HCT116 (cell line): ENCODE results near the gene SLC5A10. TPM values are rescaled to one million over a fixed set of nuclear protein-coding genes. Genes with fewer than 3 reads are reported as not detected.

Source experiments
- ATAC-seq: fragments of 200-7000 bp; cut with Tn5 transposase; 2 replicates; pipeline ENCODE4 v1.9.1; 2020; ENCODE audit warnings: mild to moderate bottlenecking, moderate library complexity
- BruUV-seq: library from RNA; stranded (reverse); fragments of 400-500 nt; replicated peaks from 2 replicates; lab custom pipeline; 2021; lab: Mats Ljungman, UMichigan
- CTCF ChIA-PET: fragments of 300-600 bp; sonication (Branson Sonifier 250); formaldehyde crosslinking; loops from one replicate; lab custom pipeline; 2021; ENCODE audit warnings: antibody characterized with exemption; lab: Charles Lee
- POLR2A ChIA-PET: fragments of 300-600, 350-600 bp; sonication (Branson Sonifier 250); formaldehyde crosslinking; loops from one replicate; lab custom pipeline; 2021; ENCODE audit warnings: antibody characterized with exemption; lab: Charles Lee
- RAD21 ChIA-PET, 2 experiments: fragments of 300-600 bp; sonication (Branson Sonifier 250); formaldehyde crosslinking; loops; one replicate each; lab custom pipeline; 2023; ENCODE audit warnings: low total read pairs in 2 of 2; ENCODE audit not compliant: uncharacterized antibody in 2 of 2, unreplicated experiment in 2 of 2, low non-redundant PET in 1 of 2; lab: Charles Lee
- DNase-seq: peaks from one replicate; pipeline ENCODE4 v3.0.0-alpha.2; 2010; ENCODE audit warnings: low read depth, low spot score
- H2AFZ ChIP-seq: fragments of 200-600 bp; shearing (Covaris generic), sonication (generic); 2 replicates; pipeline ENCODE4 v1.6.1; 2017; ENCODE audit warnings: low read depth, mixed run types, mixed read lengths, antibody characterized with exemption, low read length; ENCODE audit not compliant: poor library complexity, severe bottlenecking
- H3K27ac ChIP-seq: 2 replicates; pipeline ENCODE4 v1.5.1; 2012; ENCODE audit warnings: low read depth, low read length
- H3K27me3 ChIP-seq: fragments of 200-600 bp; sonication (generic); 2 replicates; pipeline ENCODE4 v1.6.1; 2016; ENCODE audit warnings: mixed run types, low read length, mixed read lengths; ENCODE audit not compliant: insufficient read depth
- H3K36me3 ChIP-seq, 2 experiments: fragments of 200-500 bp in 1 of 2; fragments of 200-600 bp in 1 of 2; sonication (Bioruptor generic) in 1 of 2; sonication (generic) in 1 of 2; 2 replicates each; pipeline versions ENCODE4 v1.5.1 to v1.6.1; 2014 to 2016; ENCODE audit warnings: low read length in 2 of 2, inconsistent platforms in 1 of 2, mixed read lengths in 1 of 2, mixed run types in 1 of 2; ENCODE audit not compliant: insufficient read depth in 2 of 2, control insufficient read depth in 1 of 2
- H3K4me1 ChIP-seq, 2 experiments: fragments of 200-600 bp in 1 of 2; sonication (generic) in 1 of 2; 2 replicates each; pipeline versions ENCODE4 v1.5.1 to v1.6.1; 2012 to 2017; ENCODE audit warnings: low read length in 2 of 2, inconsistent platforms in 1 of 2, mild to moderate bottlenecking in 1 of 2, mixed read lengths in 1 of 2, mixed run types in 1 of 2, moderate library complexity in 1 of 2; ENCODE audit not compliant: insufficient read depth in 2 of 2, control insufficient read depth in 1 of 2
- H3K4me2 ChIP-seq: fragments of 200-600 bp; sonication (generic); 2 replicates; pipeline ENCODE4 v1.6.1; 2017; ENCODE audit warnings: mixed run types, low read length, mixed read lengths
- H3K4me3 ChIP-seq, 2 experiments: fragments of 200-600 bp in 1 of 2; sonication (generic) in 1 of 2; replicated peaks in 1 of 2; 2 replicates each; pipeline ENCODE4 v1.5.1; 2011 to 2016; ENCODE audit warnings: low read length in 2 of 2, control low read depth in 1 of 2, low read depth in 1 of 2, mild to moderate bottlenecking in 1 of 2, mixed read lengths in 1 of 2, mixed run types in 1 of 2
- H3K79me2 ChIP-seq: fragments of 200-600 bp; sonication (generic); 2 replicates; pipeline ENCODE4 v1.6.1; 2017; ENCODE audit warnings: mild to moderate bottlenecking, mixed run types, low read length, moderate library complexity, mixed read lengths; ENCODE audit not compliant: insufficient read depth
- H3K9ac ChIP-seq: fragments of 200-600 bp; sonication (generic); 2 replicates; pipeline ENCODE4 v1.6.1; 2016; ENCODE audit warnings: low read length, mixed read lengths
- H3K9me2 ChIP-seq: fragments of 200-600 bp; sonication (generic), shearing (Covaris generic); 2 replicates; pipeline ENCODE4 v1.6.1; 2017; ENCODE audit warnings: mixed run types, mild to moderate bottlenecking, moderate library complexity; ENCODE audit not compliant: insufficient read depth
- H3K9me3 ChIP-seq, 2 experiments: fragments of 200-500 bp in 1 of 2; fragments of 200-600 bp in 1 of 2; sonication (Bioruptor generic) in 1 of 2; sonication (generic) in 1 of 2; 2 replicates each; pipeline ENCODE4 v1.6.1; 2014 to 2017; ENCODE audit warnings: low read length in 2 of 2, mixed read lengths in 2 of 2, inconsistent platforms in 1 of 2, low read depth in 1 of 2, mild to moderate bottlenecking in 1 of 2, mixed run types in 1 of 2, moderate library complexity in 1 of 2; ENCODE audit not compliant: control insufficient read depth in 1 of 2, insufficient read depth in 1 of 2
- H4K20me1 ChIP-seq: fragments of 200-600 bp; sonication (generic), shearing (Covaris generic); 2 replicates; pipeline ENCODE4 v1.6.1; 2017; ENCODE audit warnings: mixed run types, mild to moderate bottlenecking, moderate library complexity; ENCODE audit not compliant: insufficient read depth
- ATF3 ChIP-seq: IDR thresholded peaks from 2 replicates; pipeline ENCODE4 v1.6.1; 2012
- CBX3 ChIP-seq: IDR thresholded peaks from 2 replicates; pipeline ENCODE4 v1.6.1; 2012; ENCODE audit warnings: low read depth
- CEBPB ChIP-seq: IDR thresholded peaks from 2 replicates; pipeline ENCODE4 v1.6.1; 2012; ENCODE audit warnings: low read depth
- CTCF ChIP-seq, 3 experiments: fragments of 200-600 bp in 1 of 3; sonication (generic) in 1 of 3; IDR thresholded peaks in 2 of 3; conservative IDR thresholded peaks in 1 of 3; 2 replicates each; pipeline ENCODE4 v1.5.1; 2012 to 2017; ENCODE audit warnings: low read depth in 2 of 3, low read length in 2 of 3, antibody characterized with exemption in 1 of 3, borderline replicate concordance in 1 of 3, control low read depth in 1 of 3, mild to moderate bottlenecking in 1 of 3, mixed read lengths in 1 of 3, mixed run types in 1 of 3, moderate library complexity in 1 of 3; ENCODE audit not compliant: insufficient read depth in 1 of 3
- EGR1 ChIP-seq: IDR thresholded peaks from 2 replicates; pipeline ENCODE4 v1.6.1; 2012; ENCODE audit warnings: low read depth
- ELF1 ChIP-seq: IDR thresholded peaks from 2 replicates; pipeline ENCODE4 v1.6.1; 2012; ENCODE audit warnings: low read depth, borderline replicate concordance
- EZH2 ChIP-seq: fragments of 200-600 bp; sonication (generic); IDR thresholded peaks from 2 replicates; pipeline ENCODE4 v1.6.1; 2017; ENCODE audit warnings: antibody characterized with exemption, mixed run types
- EZH2phosphoT487 ChIP-seq: fragments of 200-600 bp; IDR thresholded peaks from 2 replicates; pipeline ENCODE4 v1.6.1; 2018; ENCODE audit warnings: antibody characterized with exemption, borderline replicate concordance
- FOSL1 ChIP-seq: IDR thresholded peaks from 2 replicates; pipeline ENCODE4 v1.6.1; 2012; ENCODE audit warnings: low read depth
- JUND ChIP-seq: IDR thresholded peaks from 2 replicates; pipeline ENCODE4 v1.6.1; 2012
- MAX ChIP-seq: IDR thresholded peaks from 2 replicates; pipeline ENCODE4 v1.6.1; 2012
- POLR2A ChIP-seq: IDR thresholded peaks from 2 replicates; pipeline ENCODE4 v1.7.0; 2011; ENCODE audit warnings: borderline replicate concordance; ENCODE audit not compliant: insufficient read depth, insufficient read length; ENCODE audit errors: extremely low read depth
- RAD21 ChIP-seq: IDR thresholded peaks from 2 replicates; pipeline ENCODE4 v1.6.1; 2012; ENCODE audit warnings: low read depth, mild to moderate bottlenecking
- REST ChIP-seq: IDR thresholded peaks from 2 replicates; pipeline ENCODE4 v1.6.1; 2012; ENCODE audit warnings: low read depth
- TCF7L2 ChIP-seq: IDR thresholded peaks from 2 replicates; pipeline ENCODE4 v1.7.0; 2011; ENCODE audit warnings: borderline replicate concordance, inconsistent platforms; ENCODE audit not compliant: insufficient read depth, insufficient read length; ENCODE audit errors: extremely low read depth
- YY1 ChIP-seq: IDR thresholded peaks from 2 replicates; pipeline ENCODE4 v1.6.1; 2011; ENCODE audit warnings: low read length, low read depth, moderate library complexity, mild to moderate bottlenecking; ENCODE audit not compliant: insufficient replicate concordance; ENCODE audit errors: extremely low read depth
- ZBTB33 ChIP-seq: IDR thresholded peaks from 2 replicates; pipeline ENCODE4 v1.6.1; 2011; ENCODE audit warnings: mild to moderate bottlenecking, low read length, moderate library complexity; ENCODE audit not compliant: insufficient replicate concordance; ENCODE audit errors: extremely low read depth
- ZFX ChIP-seq: fragments of 450-650 bp; IDR thresholded peaks from 2 replicates; pipeline ENCODE4 v1.6.1; 2017
- ZNF274 ChIP-seq: fragments of 200-500 bp; sonication (Bioruptor generic); IDR thresholded peaks from 2 replicates; pipeline ENCODE4 v1.6.1; 2014; ENCODE audit warnings: mild to moderate bottlenecking, low read depth, low read length, inconsistent platforms
- intact Hi-C: fragments of 100-400 bp; cut with micrococcal nuclease; formaldehyde crosslinking; loops from 2 replicates; pipeline ENCODE4 v1.10.0; 2022
- total RNA-seq: library from RNA; stranded (reverse); gene quantifications from one replicate; pipeline ENCODE4 v1.2.1, GENCODE V29; 2021; ENCODE audit not compliant: unreplicated experiment

Gene SLC5A10
- total RNA-seq, 1 experiment from 2014 or later: not detected

- CTCF ChIA-PET: no interaction called here
- Histone ChIP-seq H4K20me1 (no peaks in the 10 kb centered on the region), H3K4me3 (no peak overlapping the region)
- DNase-seq: no peak
- TF ChIP-seq POLR2A (no peak), RAD21 (no peak), YY1 (no peak), ZFX (no peak), ZNF274 (no peak), ZBTB33 (no peak), ATF3 (no peak), CTCF (IDR thresholded peaks at IDR 0.05 in 2 of 3, conservative IDR thresholded peaks at IDR 0.05 in 1 of 3; ENCODE audit: borderline replicate concordance in 1 of 3, insufficient read depth in 1 of 3, low read depth in 2 of 3, low read length in 2 of 3) (no peak), REST (no peak), CBX3 (no peak), FOSL1 (no peak), TCF7L2 (no peak), EZH2 (no peak), EGR1 (no peak), MAX (no peak), ELF1 (no peak), EZH2phosphoT487 (no peak), CEBPB (no peak), JUND (no peak)
- TF ChIP-seq, all 23 proteins: peak for 0
- H3K9me2 ChIP-seq: no peaks in the 10 kb centered on the region
- no peak overlapping the region for H3K9ac ChIP-seq
- intact Hi-C loops: no loop called here
- BruUV-seq: no TSS peak
- no peaks in the 10 kb centered on the region for H3K9me3 ChIP-seq
- no peak overlapping the region for H2AFZ ChIP-seq
- H3K36me3 ChIP-seq: peaks cover 4 to 5% of the 10 kb centered on the region in 2 experiments; a peak in 1 of 4 replicates
- H3K4me1 ChIP-seq: no peaks in the 10 kb centered on the region
- 0 out of 2 replicates have a peak, but pooled peaks cover under 1% of the 10 kb centered on the region for H3K79me2 ChIP-seq
- ChIA-PET RAD21 (no interaction called here), POLR2A (no interaction called here)
- ATAC-seq: no peak
- no peak overlapping the region for H3K4me2 ChIP-seq
- H3K27me3 ChIP-seq: no peaks in the 10 kb centered on the region
- H3K27ac ChIP-seq: no peak overlapping the region
These were observed 23.3 kb upstream of the SLC5A10 start for GRCh38 chr17:18928628-18929125.
